GM21528 (cell line): ENCODE results near the gene SCYGR8.
A peak's percentile ranks its signal among the peaks of the same experiment; 100 is the strongest.

Experiments used
- ATAC-seq: cut with Tn5 transposase; IDR thresholded peaks from one replicate; pipeline ENCODE4 v1.9.1; 2021; ENCODE audit warnings: mild to moderate bottlenecking, moderate library complexity; ENCODE audit not compliant: unreplicated experiment, low FRiP score

SCYGR8 gene

DNA sequence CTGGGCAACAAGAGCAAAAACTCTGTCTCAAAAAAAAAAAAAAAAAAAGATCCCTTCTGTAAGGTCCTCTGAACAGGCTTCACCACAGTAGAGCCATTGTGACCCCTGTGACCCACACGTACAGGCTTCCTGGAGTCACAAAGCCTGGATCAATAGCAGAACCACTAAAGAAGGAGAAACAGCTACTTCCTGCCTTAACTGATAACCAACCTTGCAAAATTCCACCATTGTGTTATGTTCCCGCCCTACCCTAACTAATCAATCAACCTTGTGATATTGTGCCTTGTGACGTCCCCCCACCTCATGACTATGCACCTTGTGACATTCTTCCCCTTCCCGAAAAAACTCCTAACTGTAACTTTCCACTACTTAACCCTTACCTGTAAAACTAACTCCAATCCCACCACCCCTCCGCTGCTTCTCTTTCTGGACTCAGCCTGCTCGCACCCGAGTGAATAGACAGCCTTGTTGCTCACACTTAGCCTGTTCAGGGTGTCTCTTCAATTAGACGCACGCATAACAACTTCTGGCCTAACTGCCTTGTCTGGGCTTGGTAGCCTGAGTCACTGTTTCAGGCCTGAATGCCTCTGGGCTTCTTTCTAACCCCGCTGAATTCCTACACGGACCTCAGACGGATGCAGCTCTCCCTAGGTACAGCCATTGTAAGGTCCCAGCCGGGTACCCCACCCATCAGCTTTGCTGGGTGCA, 13.9 kb downstream of the SCYGR8 start:
- ATAC-seq, result no peak

DNA sequence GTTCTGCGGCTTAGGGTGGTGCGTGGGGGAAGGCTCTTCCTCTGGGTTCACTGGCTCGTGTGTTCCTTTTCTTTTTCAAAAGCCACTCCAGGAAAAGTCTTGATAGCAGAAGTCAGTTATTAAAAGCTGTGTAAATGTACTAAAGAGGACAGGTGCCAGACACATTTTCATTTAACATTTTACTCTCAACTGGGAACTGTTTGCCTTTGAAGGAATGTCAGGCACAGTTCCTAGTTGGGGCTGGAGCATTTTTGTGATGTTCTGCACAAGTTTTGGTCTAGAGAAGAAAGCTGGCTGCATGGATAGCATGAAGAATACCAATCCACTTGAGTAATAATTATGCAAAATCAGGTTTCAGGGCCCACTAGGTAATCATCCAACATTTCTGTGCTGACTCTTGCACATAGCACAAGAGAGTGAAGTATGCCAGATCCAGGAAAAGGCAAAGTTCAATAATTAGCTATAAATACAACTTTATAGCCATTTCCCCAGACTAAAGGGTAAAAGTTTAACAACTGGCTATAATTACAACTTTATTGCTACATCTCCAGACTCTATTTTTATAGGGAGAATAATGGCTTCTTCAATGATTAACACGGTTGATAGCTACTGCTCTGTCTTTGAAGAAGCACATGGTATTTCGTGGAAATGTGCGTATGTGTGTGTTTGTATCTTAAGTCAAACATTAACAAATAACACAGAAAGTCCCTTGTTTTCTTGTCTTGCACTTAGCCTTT, 16.2 kb downstream of the SCYGR8 start:
- no peak for ATAC-seq

DNA sequence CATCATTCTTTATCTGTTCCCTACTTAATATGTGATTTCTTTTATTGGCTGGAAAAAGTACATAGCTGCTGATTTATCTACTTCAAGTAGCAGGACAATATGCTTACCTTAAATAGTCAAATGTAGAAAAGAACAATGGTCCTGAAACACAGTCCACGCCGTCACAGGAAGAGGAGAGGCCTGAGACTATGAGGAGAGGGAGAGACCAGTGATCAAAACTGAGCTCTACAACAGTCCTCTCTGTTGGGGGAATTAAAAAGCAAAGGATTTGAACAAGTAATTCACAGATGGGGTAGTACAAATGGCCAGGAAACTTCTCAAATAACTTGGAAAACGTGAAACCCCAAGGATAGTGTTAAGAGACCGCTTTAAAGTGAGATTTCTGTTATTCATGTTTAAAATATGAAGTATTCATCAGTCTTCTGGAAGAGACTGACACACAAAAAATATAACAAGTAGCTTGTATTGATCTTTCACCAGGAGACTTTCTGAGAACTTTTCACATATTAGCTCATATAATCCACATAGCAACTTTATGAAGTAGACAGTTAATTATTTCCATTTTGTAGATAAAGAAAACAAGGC, 20.2 kb downstream of the SCYGR8 start:
- peak; percentile 17 for ATAC-seq

DNA sequence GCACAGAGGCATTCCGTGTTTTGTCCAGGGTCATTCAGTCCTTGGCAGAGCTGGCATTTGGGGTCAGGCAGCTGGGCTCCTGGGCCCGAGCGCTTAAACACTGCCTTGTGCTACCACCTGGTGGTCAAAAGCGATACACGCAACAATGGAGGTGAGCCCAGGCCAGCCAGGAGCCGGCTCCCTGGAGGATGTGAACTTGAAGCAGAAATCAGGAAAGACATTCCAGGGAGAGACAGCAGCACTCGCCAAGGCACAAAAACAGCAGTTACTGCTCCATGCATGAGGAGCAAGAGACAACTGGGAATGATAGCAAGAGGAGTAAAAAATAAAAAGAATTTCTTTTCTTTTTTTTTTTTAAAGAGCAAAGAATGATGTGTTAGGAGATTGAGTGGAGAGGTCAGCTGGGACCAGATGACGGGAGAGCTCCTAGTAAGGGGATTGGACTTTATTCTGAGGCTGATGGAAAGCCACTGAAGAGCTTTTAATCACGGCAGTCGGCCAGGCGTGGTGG, 20.7 kb downstream of the SCYGR8 start:
- ATAC-seq, result peak; percentile 96

DNA sequence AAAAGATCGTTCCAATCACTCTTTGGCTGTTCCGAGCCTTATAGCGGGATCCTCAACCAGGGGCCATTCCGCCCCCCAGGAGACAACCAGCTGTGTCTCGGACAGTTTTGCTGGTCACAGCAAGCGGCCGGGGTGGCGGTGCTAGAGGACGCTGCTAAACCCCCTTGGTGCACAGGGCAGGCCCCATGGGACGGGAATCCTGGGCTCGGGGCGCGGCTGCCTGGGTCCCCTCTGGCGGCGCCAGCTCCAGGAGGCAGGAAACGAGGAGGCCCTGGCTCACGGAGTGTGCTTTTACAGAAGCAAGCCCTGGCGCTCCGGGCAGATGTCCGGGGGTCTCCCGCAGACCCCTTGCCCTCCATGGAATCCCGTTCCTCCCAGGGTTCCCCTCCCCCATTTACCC, 22.1 kb downstream of the SCYGR8 start:
- ATAC-seq, result no peak

DNA sequence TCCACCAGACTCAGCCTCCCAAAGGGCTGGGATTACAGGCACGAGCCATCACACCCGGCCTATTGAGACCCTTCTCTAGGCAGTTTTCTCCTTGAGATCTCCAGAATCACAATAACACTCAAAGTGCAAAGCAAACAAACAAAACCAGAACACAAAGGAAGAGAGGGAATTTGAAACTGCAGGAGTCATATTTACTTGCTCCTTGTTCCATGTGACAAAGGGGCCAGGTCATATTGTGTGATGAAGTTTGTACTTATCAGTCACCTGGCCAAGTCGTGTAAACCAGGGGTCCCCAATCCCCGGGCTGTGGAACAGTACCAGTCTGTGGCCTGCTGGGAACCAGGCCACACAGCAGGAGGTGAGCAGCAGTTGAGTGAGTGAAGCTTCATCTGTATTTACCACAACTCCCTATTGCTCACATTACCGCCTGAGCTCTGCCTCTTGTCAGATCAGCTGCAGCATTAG, 26.5 kb downstream of the SCYGR8 start:
- no peak for ATAC-seq

DNA sequence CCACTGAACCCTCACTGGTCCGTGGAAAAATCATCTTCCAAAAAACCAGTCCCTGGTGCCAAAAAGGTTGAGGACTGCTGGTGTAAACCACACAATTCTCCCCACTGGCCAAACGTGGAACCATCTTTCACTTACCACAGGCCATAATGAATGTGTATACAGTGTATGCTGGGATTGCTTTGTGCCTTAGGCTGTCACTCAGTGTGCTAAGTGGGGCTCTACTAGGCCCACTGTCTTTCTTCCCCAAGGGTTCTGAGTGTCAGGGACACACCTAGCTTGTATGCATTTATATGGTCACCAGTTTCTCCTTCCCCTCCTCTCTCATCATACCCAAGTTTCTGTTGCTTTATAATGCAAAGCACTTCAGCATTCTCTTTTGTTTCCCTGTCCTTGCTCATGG, 27.2 kb downstream of the SCYGR8 start:
- ATAC-seq, result no peak

DNA sequence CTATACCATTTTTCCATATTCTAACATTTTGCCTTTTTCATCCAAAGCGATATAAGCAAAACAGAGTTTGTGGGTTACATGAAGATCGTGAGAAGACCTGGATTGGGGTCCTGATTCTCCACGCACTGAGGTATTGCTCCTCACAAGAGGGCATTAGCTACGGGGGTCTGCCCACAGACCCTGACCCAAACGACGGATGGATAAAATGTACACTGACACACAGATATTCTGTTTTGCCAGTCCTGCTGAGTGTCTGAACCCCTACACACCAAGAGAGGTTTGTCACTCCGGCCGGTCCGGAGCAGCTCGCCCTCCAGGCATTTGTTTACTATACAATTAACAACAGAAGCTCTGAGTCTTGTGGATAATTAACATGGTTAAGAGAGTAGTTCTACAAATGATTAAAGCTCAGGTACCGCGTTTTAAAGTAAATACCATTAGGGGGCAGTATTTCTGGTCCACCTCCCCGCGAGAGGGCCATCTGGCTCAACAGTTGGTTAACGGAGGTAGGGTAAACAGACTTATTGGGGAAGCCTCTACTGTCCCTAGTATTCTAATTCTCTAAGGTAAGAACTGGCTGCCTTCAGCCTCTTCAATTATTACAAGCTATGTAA, 28.4 kb downstream of the SCYGR8 start:
- ATAC-seq, result peak; percentile 63

DNA sequence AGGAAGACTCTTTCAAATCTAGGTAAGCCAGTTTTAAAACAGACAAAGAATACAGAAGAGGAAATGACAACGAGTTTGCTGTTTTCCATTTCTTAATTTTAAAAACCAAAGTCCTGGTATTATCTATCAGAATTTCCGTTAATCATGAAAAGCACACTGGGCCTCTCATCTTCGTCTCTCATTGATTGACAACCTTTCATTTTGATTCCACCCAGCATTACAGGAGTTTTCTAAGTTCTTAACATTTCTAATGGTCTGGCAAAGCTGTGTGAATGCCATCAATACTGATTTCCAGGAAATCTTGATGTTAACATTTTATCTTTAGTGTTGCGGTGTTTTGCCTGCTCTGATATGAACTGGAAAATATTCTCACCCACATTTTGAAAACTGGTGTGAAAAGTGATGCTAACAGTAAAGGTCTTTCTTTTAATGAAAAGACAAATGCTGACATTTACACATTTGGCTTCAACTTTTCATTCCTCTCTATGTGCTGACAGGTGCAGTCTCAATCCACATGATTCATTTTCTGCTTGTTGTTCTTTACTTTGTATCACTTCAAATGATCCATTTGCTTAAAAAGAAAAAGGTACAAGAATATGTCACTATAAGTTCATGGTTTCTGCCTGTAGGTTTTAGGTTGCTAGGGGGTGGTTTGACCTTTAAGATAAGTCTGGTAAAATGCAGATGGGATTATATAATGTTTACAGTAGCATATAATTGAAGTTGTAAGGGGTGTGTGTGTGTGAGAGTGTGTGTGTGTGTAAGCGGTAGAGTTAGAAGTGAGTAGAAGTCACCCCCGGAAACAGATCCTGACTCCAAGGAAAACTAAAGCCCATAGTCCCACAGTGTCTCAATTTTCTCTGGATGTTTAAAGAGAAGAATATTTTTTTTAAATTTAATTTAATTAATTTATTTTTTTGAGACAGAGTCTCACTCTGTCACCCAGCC, 29.5 kb downstream of the SCYGR8 start:
- no peak for ATAC-seq

DNA sequence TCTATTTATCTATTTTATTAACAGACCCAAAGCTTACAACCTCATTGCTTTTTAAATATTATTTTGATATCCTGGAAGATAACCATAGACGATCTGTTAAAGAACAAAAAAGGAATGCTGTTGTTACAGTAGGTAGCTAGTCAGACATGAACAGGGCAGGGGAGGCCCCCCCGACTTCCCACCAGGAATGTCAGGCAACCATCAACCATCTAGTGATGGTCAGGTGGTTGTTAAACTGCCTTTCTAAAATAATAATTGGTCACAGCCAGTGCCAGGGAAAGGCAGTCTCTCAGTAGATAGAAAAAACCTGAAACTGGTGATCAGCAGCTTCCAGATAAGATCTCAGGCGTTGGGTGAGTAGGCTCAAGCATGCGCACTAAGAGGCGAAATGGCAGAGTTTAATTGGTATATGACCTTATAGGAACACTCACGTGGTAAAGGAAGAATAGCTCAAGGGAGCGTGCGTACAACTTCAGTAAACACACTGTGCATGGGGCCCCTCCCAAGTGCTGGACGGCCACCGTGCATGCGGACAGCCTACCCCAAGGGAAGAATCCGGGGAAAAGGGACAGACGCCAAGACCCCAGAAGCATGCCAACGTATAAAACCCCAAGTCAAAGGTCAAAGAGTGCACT, 35.4 kb downstream of the SCYGR8 start:
- no peak for ATAC-seq

DNA sequence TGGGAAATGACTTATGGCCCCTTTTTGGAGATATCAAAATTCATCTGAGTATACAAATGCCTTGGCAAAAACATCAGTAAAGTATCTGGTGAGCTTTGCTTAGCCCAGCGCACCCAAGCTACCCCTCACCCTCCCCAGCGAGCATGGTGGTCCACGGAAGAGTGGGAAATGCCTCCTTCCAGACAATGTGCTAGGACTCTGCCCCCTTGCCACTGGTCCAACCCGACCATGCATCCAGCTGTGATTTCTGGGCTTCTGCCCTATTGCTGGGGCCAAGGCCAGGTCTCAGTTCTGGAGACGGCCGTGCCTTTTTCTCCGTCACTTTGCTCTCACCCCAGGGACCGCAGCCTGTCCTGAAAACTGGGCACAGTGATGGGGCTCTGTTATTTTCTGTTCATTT, 36.1 kb downstream of the SCYGR8 start:
- ATAC-seq, result no peak

DNA sequence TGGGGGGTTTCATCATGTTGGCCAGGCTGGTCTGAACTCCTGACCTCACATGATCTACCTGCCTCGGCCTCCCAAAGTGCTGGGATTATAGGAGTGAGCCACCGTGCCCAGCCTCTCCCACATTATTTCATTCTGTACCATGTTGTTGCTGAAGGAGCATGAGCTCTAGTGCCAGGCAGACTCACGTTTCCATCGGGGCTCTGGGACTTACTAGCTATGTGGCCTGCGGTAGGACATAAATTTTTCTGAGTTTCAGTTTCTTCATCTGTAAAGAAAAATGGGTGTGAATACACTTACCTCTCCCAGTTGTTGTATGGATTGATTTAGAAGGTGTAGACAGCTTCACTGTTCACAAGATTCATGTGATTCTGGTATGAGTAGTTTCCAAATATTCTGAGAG, 37.1 kb downstream of the SCYGR8 start:
- ATAC-seq, result peak; percentile 14

DNA sequence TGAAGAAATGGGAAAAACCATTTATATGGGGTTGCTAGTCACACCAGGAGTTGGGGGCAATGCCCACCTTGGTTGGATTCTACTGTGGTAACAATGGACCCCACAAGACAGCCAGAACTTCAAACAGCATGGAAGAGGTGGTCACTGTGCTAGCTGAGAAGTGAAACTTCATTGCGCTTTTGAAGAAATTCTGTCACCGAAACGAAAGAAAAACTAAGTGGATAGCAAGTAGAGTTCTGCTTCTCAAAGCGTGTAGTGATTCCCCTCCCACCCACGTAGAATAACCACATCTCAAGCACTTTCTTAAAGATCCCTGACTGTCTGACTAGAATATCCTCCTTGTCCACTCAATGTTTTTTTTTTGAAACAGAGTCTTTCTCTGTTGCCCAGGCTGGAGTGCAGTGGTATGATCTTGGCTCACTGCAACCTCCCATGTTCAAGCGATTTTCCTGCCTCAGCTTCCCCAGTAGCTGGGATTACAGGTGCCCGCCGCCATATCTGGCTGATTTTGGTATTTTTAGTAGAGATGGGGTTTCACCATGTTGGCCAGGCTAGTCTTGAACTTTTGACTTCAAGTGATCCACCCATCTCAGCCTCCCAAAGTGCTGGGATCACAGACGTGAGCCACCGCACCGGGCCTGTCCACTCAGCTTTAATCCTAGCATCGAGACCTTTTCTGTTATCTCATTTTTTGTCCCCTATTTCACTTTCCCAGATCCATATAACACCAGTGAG, 37.9 kb downstream of the SCYGR8 start:
- peak; percentile 98 for ATAC-seq

DNA sequence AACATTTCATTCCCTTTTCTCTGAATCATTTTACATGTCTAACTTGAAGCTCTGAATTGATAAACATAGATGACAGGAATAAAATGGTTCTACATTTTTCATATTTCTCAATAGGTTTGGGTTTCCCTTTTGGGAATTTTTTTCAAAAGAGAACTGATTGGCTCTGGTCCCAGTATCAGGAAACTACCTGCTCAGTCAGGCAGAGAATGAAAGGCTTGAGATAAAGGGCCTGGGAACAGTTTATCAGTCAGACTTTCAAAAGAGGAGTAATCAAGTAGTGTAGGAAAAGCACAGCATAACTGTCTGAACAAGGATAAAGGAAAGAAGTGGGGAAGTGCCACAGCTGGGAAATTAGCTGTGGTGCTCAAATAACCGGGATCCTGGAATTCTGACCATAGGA, 39.6 kb downstream of the SCYGR8 start:
- no peak for ATAC-seq

DNA sequence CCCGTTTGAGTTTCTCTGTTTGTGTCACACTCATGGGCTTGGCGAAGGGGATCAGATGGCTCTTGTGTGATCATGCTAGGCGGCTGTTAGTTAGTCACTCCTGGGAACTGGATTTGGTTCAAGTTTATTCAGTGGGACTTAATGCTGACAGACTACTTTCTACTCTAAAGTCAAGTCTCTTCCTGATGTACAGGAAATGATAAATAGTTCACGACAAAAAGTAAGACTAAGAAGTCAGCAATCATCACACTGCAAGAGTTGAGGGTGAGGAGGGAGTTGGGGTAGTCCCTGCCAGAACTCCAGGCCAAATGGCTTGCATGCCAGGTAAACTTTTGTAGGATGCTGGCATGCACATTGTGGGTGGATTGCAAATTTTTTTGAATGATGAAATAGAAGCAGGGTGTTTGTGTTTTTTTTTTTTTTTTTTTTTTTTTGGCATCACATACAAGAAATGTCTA, 42.9 kb downstream of the SCYGR8 start:
- no peak for ATAC-seq

DNA sequence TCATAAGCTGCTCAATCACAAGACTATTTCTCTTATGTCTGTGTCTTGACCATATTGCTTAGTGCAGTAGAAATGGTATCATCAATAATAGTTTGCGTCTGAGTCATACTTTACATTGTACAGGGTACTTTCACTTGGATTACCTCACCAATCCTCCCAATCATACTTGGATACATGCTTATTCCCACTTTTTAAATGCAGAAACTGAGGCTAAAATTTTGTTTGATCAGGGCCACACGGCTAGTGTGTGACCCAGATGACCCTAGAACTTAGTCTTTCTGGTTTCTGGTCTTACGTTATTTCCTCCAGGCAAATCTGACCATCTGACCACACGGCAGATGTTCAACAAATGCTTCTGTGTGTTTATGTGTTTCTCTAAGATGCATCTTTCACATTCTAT, 44.1 kb downstream of the SCYGR8 start:
- no peak for ATAC-seq

DNA sequence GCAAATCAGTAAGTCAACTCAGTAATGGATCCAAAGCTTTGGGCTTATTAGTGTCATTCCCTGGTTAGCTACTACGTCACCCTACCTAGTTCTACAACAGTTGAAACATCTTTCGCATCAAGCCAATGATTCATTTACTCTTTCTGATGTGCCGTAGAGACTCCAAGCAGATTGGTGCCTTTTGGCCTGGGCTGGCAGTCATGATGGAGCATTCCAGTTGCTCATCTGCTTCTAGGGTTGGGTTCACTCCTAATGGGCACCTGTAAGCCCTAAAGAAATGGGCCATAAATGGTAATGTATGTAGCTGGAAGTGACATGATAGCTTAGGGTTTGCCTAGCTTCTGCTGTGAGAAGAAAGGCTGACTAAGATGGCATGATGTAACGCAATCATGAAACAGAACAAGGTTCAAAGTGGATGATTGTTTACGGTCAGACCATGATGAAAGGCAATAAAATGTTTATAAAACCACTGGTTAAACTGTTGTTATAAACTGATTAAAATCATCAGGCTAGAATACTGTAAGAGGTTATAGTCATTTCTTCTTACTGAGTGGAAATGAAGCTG, 47.5 kb downstream of the SCYGR8 start:
- no peak for ATAC-seq
